Ovary (tissue), 3 donors: ENCODE results near the gene POLR2E.

Source experiments
- CTCF ChIP-seq, 3 donors: fragments of 450-650 bp in 2 of 3; fragments of 200-600 bp in 1 of 3; IDR thresholded peaks; one replicate each; pipeline versions ENCODE4 v1.5.1 to v1.8.0; 2016 to 2022; ENCODE audit warnings: antibody characterized with exemption in 3 of 3, mild to moderate bottlenecking in 1 of 3
- EP300 ChIP-seq: sonication (generic); formaldehyde crosslinking; IDR thresholded peaks from one replicate; pipeline ENCODE4 v1.6.1; 2017; ENCODE audit warnings: antibody characterized with exemption
- POLR2A ChIP-seq: fragments of 450-650 bp; IDR thresholded peaks from one replicate; pipeline ENCODE4 v1.6.1; 2017; ENCODE audit warnings: antibody characterized with exemption, mild to moderate bottlenecking, moderate library complexity
- donor health status: DM: no; HTN: no; CAD: no.

GRCh38 chr19:1065606-1066109 lies 29.5 kb downstream of the POLR2E start:
- no peak for TF ChIP-seq CTCF (IDR thresholded peaks at IDR 0.05)
- no peak for TF ChIP-seq POLR2A
- TF ChIP-seq EP300, result no peak
